IMR-90 (cell line): ENCODE measurements around the gene PLA2G15.

ENCODE experiments used
- BHLHE40 ChIP-seq: fragments of 150-350 bp; IDR thresholded peaks from 2 replicates; pipeline ENCODE4 v1.6.1; 2016; ENCODE audit warnings: mild to moderate bottlenecking, low read depth, low read length
- CEBPB ChIP-seq: IDR thresholded peaks from 2 replicates; pipeline ENCODE4 v1.6.1; 2012; ENCODE audit warnings: low read depth, low read length, improper control_type of control experiment
- CHD1 ChIP-seq: IDR thresholded peaks from 2 replicates; pipeline ENCODE4 v1.6.1; 2012; ENCODE audit warnings: low read depth, low read length, improper control_type of control experiment
- FOS ChIP-seq: fragments of 150-350 bp; IDR thresholded peaks from 2 replicates; pipeline ENCODE4 v1.6.1; 2016; ENCODE audit warnings: low read depth, low read length
- MAFK ChIP-seq: IDR thresholded peaks from 2 replicates; pipeline ENCODE4 v1.6.1; 2012; ENCODE audit warnings: low read depth, low read length, improper control_type of control experiment
- MAZ ChIP-seq: IDR thresholded peaks from 2 replicates; pipeline ENCODE4 v1.6.1; 2012; ENCODE audit warnings: low read depth, mild to moderate bottlenecking, low read length, improper control_type of control experiment, moderate library complexity, borderline replicate concordance
- MXI1 ChIP-seq: IDR thresholded peaks from 2 replicates; pipeline ENCODE4 v1.6.1; 2012; ENCODE audit warnings: low read depth, mild to moderate bottlenecking, low read length, moderate library complexity, borderline replicate concordance
- NFE2L2 ChIP-seq: fragments of 150-350 bp; IDR thresholded peaks from 2 replicates; pipeline ENCODE4 v1.6.1; 2016; ENCODE audit warnings: low read depth, mild to moderate bottlenecking, low read length
- POLR2A ChIP-seq: IDR thresholded peaks from 2 replicates; pipeline ENCODE4 v1.6.1; 2012; ENCODE audit warnings: mild to moderate bottlenecking, low read depth, low read length
- RAD21 ChIP-seq: IDR thresholded peaks from 2 replicates; pipeline ENCODE4 v1.6.1; 2012; ENCODE audit warnings: low read length, improper control_type of control experiment
- SMC3 ChIP-seq: fragments of 150-350 bp; IDR thresholded peaks from 2 replicates; pipeline ENCODE4 v1.6.1; 2016; ENCODE audit warnings: low read depth, mild to moderate bottlenecking, antibody characterized with exemption, low read length, moderate library complexity
- TF ChIP-seq, protein P1 (sequence below): conservative IDR thresholded peaks from 2 replicates; pipeline ENCODE4 v1.5.1; 2012; ENCODE audit warnings: mild to moderate bottlenecking, low read depth, low read length, improper control_type of control experiment
- TF ChIP-seq, protein P2 (sequence below): fragments of 150-350 bp; IDR thresholded peaks from 2 replicates; pipeline ENCODE4 v1.6.1; 2016; ENCODE audit warnings: low read depth, mild to moderate bottlenecking, low read length, moderate library complexity, borderline replicate concordance
- TF ChIP-seq, protein P3 (sequence below): fragments of 150-350 bp; IDR thresholded peaks from 2 replicates; pipeline ENCODE4 v1.6.1; 2017; ENCODE audit warnings: mild to moderate bottlenecking, antibody characterized with exemption, low read length, low read depth

DNA sequence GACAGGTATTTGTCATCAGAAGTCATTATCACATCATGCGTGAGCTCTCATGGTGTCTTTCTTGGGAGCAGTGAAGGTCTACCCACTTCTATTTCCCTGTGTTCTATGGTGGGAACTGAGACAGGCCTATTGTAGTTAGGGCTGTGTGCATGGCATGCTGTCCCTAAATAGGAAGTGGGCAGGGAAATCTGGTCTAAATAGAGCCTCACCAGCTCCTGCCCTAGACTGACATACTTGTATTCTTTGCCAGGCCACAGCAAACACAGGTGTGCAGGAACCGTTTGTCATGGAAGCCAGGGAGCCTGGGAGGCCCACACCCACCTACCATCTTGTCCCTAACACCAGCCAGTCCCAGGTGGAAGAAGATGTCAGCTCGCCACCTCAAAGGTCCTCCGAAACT lies 29.3 kb downstream of the PLA2G15 start:
- TF ChIP-seq BHLHE40 (no peak), POLR2A (no peak), CHD1 (no peak), MAFK (no peak), FOS (no peak), RAD21 (no peak), MAZ (no peak), MXI1 (no peak), NFE2L2 (no peak), CEBPB (no peak), SMC3 (no peak)
- TF ChIP-seq, protein P1, sequence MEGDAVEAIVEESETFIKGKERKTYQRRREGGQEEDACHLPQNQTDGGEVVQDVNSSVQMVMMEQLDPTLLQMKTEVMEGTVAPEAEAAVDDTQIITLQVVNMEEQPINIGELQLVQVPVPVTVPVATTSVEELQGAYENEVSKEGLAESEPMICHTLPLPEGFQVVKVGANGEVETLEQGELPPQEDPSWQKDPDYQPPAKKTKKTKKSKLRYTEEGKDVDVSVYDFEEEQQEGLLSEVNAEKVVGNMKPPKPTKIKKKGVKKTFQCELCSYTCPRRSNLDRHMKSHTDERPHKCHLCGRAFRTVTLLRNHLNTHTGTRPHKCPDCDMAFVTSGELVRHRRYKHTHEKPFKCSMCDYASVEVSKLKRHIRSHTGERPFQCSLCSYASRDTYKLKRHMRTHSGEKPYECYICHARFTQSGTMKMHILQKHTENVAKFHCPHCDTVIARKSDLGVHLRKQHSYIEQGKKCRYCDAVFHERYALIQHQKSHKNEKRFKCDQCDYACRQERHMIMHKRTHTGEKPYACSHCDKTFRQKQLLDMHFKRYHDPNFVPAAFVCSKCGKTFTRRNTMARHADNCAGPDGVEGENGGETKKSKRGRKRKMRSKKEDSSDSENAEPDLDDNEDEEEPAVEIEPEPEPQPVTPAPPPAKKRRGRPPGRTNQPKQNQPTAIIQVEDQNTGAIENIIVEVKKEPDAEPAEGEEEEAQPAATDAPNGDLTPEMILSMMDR = no peak
- TF ChIP-seq, protein P2, sequence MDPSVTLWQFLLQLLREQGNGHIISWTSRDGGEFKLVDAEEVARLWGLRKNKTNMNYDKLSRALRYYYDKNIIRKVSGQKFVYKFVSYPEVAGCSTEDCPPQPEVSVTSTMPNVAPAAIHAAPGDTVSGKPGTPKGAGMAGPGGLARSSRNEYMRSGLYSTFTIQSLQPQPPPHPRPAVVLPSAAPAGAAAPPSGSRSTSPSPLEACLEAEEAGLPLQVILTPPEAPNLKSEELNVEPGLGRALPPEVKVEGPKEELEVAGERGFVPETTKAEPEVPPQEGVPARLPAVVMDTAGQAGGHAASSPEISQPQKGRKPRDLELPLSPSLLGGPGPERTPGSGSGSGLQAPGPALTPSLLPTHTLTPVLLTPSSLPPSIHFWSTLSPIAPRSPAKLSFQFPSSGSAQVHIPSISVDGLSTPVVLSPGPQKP = no peak
- TF ChIP-seq, protein P3, sequence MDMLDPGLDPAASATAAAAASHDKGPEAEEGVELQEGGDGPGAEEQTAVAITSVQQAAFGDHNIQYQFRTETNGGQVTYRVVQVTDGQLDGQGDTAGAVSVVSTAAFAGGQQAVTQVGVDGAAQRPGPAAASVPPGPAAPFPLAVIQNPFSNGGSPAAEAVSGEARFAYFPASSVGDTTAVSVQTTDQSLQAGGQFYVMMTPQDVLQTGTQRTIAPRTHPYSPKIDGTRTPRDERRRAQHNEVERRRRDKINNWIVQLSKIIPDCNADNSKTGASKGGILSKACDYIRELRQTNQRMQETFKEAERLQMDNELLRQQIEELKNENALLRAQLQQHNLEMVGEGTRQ = no peak
